GM18502 (cell line): Measurements from ENCODE around the gene THEMIS2.
"Not testable (repeated sequence)": the region's sequence is repeated elsewhere in the genome, so short reads cannot be mapped to it uniquely, and the experiment has no call there.

Source experiments
- ATAC-seq: cut with Tn5 transposase; IDR thresholded peaks from one replicate; pipeline ENCODE4 v1.9.1; 2021; ENCODE audit warnings: mild to moderate bottlenecking; ENCODE audit not compliant: unreplicated experiment, poor library complexity

Gene THEMIS2

GRCh38 chr1:27872059-27872801 lies at the start of gene THEMIS2:
Gene THEMIS2, plus strand, starts transcription at chr1:27872544. Its CDS starts 28 bp downstream, at chr1:27872572.
- ATAC-seq: peak; percentile 35

GRCh38 chr1:27823784-27824183 lies 48.6 kb upstream of the THEMIS2 start:
- ATAC-seq: no peak

DNA sequence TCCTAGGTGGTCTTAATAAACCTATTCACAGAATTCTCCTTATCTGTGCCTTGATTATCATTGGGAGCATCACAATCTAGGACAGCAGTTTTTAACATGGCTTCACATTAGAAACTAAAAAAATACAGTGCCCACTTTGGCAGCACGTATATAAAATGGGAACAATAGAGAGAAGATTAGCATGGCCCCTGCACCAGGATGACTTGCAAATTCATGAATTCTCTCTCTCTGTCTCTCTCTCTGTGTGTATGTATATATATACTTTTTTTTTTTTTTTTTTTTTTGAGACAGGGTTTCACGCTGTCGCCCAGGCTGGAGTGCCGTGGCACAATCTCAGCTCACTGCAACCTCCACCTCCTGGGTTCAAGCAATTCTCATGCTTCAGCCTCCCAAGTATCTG lies 47.9 kb upstream of the THEMIS2 start:
- ATAC-seq: no peak

DNA sequence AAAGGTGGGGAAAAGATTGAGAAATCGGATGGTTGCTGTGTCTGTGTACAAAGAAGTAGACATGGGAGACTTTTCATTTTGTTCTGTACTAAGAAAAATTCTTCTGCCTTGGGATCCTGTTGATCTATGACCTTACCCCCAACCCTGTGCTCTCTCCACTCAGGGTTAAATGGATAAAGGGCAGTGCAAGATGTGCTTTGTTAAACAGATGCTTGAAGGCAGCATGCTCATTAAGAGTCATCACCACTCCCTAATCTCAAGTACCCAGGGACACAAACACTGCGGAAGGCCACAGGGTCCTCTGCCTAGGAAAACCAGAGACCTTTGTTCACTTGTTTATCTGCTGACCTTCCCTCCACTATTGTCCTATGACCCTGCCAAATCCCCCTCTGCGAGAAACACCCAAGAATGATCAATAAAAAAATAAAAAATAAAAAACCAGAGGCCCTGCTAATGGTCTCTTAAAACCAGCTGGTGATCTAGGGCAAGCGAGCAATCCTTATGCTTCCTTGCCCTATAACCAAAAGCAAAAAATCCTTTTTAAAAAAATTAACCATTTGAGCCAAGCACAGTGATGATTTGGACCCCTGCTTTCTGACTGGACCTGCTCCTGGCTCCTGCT lies 42.9 kb upstream of the THEMIS2 start:
- ATAC-seq: not testable (repeated sequence)

DNA sequence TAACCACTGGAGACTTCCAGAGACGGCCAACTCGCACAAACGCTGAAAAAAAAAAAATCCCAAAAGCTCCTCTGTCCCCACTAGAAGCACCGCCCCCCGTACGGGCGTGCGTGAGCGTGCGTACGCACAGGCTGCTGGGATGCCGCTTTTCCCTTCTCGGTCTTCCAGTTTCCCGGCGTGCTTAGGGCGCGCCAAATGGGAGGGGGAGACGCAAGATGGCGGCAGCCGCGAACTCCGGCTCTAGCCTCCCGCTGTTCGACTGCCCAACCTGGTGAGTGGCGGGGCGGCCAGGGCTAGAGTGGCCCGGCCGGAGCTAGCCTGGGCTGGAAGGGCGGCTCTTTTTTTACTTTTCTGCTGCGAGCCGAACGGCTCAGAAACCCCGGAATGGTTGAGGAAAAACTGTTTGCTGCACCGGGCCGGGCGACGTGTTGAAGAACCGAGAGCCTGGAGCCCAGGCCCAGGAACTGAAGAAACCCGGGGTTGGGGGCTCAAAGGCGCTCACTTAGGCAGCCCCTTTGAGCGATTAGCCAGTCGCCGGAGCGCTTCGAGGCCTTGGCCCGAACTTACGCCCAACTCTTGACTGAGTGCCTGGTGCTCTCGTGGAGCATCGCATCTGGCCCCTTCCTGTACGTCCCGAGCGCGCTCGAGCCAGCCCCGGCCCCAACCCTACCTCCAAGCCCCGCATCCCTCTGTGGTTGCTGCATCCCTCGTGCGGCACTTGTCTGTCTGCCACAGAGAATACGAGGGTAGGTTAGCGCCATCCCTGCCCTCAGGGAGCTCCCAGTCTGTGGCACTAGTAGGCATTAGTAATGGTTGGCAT lies 41.5 kb upstream of the THEMIS2 start, which contains the start of gene PPP1R8:
PPP1R8 (plus strand) TSS at position 162 of the 820 bp plus-strand sequence; CDS start at position 216, 54 bp downstream.
- ATAC-seq: peak; percentile 98

GRCh38 chr1:27831568-27832410 lies 40.6 kb upstream of the THEMIS2 start:
- no peak for ATAC-seq

DNA sequence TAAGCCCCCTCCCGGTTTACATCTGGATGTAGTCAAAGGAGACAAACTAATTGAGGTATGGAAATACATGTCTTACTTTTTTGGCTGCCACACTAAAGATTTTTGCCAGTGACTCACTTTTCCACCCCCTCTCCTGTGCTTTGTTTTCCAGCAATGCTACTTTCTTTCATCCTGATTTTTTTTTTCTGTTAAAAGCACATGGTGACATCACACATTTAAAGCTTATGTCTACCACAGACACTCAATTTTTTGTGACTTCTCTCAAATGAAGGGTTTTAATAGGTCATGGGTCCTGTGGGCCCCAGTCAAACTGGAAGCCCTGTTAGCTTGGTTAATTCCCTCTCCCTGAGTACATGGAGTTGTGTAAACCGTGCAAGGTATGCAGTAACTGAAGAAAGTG lies 39.6 kb upstream of the THEMIS2 start:
- ATAC-seq: no peak

DNA sequence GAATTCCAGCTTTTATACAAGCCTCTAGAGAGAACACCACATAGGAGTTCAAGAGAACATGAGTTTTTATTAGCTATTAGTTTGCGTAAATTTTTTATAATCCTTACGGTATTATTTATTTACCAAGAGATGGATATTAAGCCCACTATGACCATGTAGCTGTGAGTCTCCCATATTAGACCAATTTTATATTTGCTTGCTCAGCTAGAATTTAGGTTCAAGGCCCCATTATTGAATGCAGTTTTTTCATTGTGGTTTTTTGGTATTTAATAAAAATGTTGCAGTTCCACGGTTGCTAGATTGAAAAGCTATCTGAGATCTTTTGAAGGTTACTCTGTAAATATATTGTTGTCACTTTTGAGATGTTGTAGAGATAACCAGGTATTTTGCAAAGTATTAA lies 38.9 kb upstream of the THEMIS2 start:
- no peak for ATAC-seq

- ATAC-seq: no peak
Observed at GRCh38 chr1:27835046-27835445, 37.3 kb upstream of the THEMIS2 start.

GRCh38 chr1:27835501-27835900 lies 36.8 kb upstream of the THEMIS2 start:
- ATAC-seq: no peak

DNA sequence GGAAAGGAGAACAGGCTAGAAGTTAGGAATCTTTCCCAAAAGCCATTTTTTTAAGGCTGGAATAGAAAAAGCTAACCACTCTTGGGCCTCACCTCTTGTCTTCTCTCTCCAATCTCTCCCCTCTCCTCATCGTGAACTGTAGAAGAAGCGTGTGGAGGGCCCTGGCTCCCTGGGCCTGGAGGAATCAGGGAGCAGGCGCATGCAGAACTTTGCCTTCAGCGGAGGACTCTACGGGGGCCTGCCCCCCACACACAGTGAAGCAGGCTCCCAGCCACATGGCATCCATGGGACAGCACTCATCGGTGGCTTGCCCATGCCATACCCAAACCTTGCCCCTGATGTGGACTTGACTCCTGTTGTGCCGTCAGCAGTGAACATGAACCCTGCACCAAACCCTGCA lies 22.4 kb upstream of the THEMIS2 start:
- no peak for ATAC-seq

DNA sequence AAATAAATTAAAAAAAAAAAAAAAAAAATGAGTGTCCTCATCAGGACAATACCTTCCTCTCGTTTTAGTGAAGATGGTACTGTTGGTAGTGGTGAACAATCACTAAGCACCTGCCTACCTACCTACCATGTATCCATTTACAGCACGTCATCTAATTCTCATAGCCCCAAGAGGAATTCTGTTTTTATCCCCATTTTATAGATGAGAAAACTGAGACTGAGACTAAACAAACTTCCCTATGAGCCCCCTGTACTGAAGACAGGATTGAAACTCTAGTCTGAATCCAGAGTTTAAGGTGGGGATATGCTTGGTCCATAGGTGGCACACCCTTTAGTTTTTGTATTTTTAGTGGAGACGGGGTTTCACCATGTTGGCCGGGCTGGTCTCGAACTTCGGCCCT lies 17.3 kb upstream of the THEMIS2 start:
- no peak for ATAC-seq

DNA sequence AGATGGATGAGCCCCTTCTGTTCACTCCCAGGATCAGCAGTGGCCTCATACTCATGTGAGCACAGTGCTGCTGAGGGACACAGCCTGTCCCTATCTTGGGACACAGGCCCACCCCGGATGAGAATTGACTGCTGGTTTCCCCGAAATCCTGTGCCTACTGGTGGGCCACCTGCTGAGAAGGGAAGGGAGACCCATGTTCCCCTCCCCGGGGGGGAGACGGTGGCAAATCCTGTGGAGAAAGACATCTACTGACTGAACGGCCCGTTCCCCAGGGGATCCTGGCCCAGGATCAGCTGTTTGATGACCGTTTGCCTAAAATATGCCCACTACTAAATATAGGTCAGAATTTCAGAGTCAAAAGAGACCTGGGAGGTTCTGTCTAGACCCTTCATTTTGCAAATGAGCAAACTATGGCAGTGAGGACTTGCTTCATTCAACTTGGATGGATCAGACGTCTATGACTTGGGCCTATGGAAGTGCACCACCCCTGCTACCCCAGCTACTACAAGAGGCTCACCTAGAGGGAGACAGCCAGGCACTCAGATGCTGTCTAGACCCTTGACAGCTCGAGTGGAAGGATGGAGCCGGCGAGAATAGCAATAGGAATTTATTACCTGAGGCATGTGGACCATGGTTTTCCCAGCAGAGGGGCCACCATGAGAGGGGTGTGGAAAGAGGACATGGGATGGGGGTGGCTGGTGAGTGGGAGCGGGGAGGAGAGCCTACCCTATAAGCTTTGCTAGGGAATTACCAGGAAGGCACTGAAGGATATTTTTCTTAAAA lies 15.6 kb upstream of the THEMIS2 start:
- no peak for ATAC-seq

DNA sequence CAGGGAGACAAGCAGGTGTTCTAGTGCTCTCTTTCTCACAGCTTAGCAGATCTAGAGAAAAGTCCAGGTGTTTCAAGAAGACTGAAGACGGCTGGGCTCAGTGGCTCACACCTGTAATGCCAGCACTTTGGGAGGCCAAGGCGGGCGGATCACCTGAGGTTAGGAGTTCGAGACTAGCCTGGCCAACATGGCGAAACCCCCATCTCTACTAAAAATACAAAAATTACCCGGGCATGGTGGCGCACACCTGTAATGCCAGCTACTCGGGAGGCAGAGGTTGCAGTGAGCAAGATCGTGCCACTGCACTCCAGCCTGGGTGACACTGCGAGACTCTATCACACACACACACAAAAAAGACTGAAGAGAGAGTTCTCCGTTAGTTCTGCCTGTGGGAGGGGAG lies 14.8 kb upstream of the THEMIS2 start:
- not testable (repeated sequence) for ATAC-seq

DNA sequence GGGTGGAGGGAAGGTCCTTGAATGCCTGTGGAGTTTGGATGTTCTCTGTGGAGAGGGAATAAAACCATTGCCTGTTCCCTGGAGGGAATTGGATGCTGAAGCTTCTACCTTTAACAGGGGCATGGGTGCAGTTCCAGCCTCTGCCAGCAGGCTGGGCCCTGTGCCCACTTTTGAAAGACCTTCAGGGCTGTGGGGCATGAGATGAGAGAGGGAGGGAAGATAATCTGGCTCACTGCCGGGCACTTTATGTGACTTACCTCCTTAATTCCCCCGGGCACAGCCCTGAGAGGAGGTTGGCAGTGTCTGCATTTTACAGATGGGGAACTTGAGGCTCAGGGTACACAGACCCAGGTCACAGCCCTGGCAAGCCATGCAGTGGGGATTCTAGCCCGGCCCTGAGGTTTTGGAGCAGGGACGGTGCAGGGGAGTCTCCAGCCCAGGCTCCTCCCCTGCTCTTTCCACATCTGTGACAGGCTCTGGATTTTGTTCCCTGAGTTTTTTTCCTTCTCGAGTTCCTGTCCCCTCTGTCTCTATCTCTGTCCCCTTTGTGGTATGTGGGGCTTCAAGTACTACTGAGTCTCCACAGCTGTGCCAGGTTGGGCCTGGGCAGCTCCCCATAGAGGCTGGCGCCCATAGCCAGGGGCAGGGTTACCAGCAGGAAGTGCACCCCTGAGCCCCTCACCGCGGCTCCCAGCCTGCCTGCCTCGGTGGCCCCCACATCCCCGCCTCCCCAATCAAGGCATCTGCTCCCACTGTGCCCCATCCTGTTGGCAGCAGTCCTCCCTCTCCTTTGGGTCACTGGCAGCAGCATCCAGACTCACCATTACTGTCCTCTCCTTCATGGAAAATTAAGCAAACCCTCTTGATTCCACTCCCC lies 14.0 kb upstream of the THEMIS2 start:
- ATAC-seq: peak; percentile 65

GRCh38 chr1:27858949-27859576 lies 13.3 kb upstream of the THEMIS2 start:
- no peak for ATAC-seq

- no peak for ATAC-seq
Observed at GRCh38 chr1:27861436-27861835, 10.9 kb upstream of the THEMIS2 start.

DNA sequence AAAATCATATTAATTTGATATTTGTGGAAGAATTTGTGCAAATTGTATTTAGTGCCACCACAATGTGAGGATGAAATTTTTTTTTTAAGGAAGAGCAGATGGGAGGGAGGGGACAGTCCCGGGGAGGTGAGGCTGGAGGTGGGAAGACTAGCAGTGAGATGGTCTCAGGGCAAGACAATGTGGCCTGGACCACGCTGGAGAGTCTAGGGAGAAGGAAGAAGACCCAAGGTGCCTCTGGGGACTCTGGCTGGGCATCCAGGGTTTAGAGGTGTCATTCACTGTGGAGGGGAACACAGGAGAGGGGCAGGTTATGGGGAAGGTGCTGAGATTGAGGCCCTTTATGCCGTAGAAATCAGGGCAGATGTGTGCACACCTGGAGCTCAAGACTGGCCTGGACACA lies 10.3 kb upstream of the THEMIS2 start:
- no peak for ATAC-seq
